Lung (tissue), 12 donors: ENCODE data around the gene PCDHGA1. TPM values are rescaled to one million over a fixed set of nuclear protein-coding genes. Genes with fewer than 3 reads are reported as not detected.
A peak's percentile ranks its signal among the peaks of the same experiment; 100 is the strongest.

Experiments
- ATAC-seq: fragments of 200-7000 bp; cut with Tn5 transposase; one replicate; pipeline ENCODE4 v1.9.1; 2020; ENCODE audit warnings: moderate number of reproducible peaks; ENCODE audit not compliant: insufficient read depth, low FRiP score
- DNase-seq, 3 donors: peaks; one replicate each; pipeline ENCODE4 v3.0.0-alpha.2; 2013 to 2017
- H3K27ac ChIP-seq, 2 donors: one replicate each; pipeline ENCODE4 v1.5.1; 2013; ENCODE audit warnings: mild to moderate bottlenecking in 2 of 2, moderate library complexity in 2 of 2, control low read depth in 1 of 2, inconsistent platforms in 1 of 2, low read depth in 1 of 2, low read length in 1 of 2
- H3K27me3 ChIP-seq, 3 donors: one replicate each; pipeline ENCODE4 v1.5.1; 2013; ENCODE audit warnings: low read length in 2 of 3; ENCODE audit not compliant: control insufficient read depth in 3 of 3, insufficient read depth in 3 of 3
- H3K36me3 ChIP-seq, 4 donors: one replicate each; pipeline ENCODE4 v1.5.1; 2013; ENCODE audit warnings: low read length in 4 of 4, mild to moderate bottlenecking in 1 of 4, moderate library complexity in 1 of 4; ENCODE audit not compliant: control insufficient read depth in 4 of 4, insufficient read depth in 4 of 4
- H3K4me1 ChIP-seq, 5 donors: one replicate each; pipeline ENCODE4 v1.5.1; 2013; ENCODE audit warnings: low read length in 5 of 5, mild to moderate bottlenecking in 2 of 5, moderate library complexity in 1 of 5; ENCODE audit not compliant: control insufficient read depth in 5 of 5, insufficient read depth in 5 of 5
- H3K4me3 ChIP-seq: one replicate; pipeline ENCODE4 v1.5.1; 2013; ENCODE audit warnings: mild to moderate bottlenecking, control low read depth, moderate library complexity
- H3K9ac ChIP-seq, 2 donors: one replicate each; pipeline ENCODE4 v1.5.1; 2013; ENCODE audit warnings: low read length in 2 of 2, control low read depth in 1 of 2; ENCODE audit not compliant: insufficient read depth in 1 of 2
- H3K9me3 ChIP-seq, 4 donors: one replicate each; pipeline ENCODE4 v1.5.1; 2013; ENCODE audit warnings: low read length in 3 of 4, mild to moderate bottlenecking in 1 of 4, moderate library complexity in 1 of 4; ENCODE audit not compliant: control insufficient read depth in 4 of 4, insufficient read depth in 3 of 4
- WGBS, 2 donors: extraction: QIAGEN DNeasy Blood & Tissue Kit; methylation state at CpG; one replicate each; pipeline ENCODE4 v1.1.7; 2013; 5-methylcytosine and 5-hydroxymethylcytosine counted together
- polyA plus RNA-seq, 2 donors: library from polyadenylated mRNA; stranded (reverse); fragments of 200-250 nt; gene quantifications; one replicate each; pipeline ENCODE4 v1.2.1, GENCODE V29; 2013
- total RNA-seq, 2 donors: library from RNA; depleted of rRNA in 1 of 2; stranded (reverse); fragments of >200 nt in 1 of 2; gene quantifications; one replicate each; pipeline ENCODE4 v1.2.1, GENCODE V29; 2014 to 2021
- TF ChIP-seq, protein P1 (sequence below): IDR thresholded peaks from 2 replicates; pipeline ENCODE4 v1.5.1; 2012; ENCODE audit warnings: mild to moderate bottlenecking; ENCODE audit errors: control extremely low read depth, extremely low read depth
- donor health status: control.
- donor health status: control.
- donor health status: Bipolar disorder and iron deficiency.
- donor health status: healthy.
- donor health status: DM: yes; HTN: yes; CAD: no.

The PCDHGA1 gene
- total and polyA plus RNA-seq, 4 donors: 0.15 to 0.71 (median 0.36) TPM

DNA sequence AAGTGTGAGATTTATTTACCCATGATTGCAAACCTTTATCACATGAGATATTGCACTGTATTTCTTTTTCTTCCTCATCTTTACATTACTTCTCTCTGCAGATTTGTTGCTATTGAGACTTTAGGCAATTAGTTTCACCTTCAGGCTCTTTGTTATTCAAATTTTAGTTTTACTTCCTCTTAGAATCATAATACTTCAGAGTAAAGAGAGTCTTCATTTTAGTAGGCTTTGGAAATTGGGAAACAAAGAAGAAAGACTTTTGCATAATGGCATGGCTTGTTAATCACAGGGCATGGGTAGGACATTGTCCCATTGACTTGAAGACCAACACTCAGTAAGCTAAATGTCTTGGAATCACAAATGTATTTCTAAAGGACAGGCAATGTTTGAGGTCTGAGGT lies 32.4 kb downstream of the PCDHGA1 start:
- H3K27me3 ChIP-seq: peaks cover 0 to 6% (median 5%) of the 10 kb centered on the region in 3 donors
- ATAC-seq (no peak), DNase-seq (no peak)
- H3K27ac ChIP-seq: no peak overlapping the region
- no peak overlapping the region for H3K4me3 ChIP-seq
- no peak overlapping the region for H3K9ac ChIP-seq
- H3K9me3 ChIP-seq: peaks cover 3 to 50% (median 26%) of the 10 kb centered on the region in 4 donors
- peaks cover 0 to 3% (median 0%) of the 10 kb centered on the region in 4 donors for H3K36me3 ChIP-seq
- TF ChIP-seq, protein P1, sequence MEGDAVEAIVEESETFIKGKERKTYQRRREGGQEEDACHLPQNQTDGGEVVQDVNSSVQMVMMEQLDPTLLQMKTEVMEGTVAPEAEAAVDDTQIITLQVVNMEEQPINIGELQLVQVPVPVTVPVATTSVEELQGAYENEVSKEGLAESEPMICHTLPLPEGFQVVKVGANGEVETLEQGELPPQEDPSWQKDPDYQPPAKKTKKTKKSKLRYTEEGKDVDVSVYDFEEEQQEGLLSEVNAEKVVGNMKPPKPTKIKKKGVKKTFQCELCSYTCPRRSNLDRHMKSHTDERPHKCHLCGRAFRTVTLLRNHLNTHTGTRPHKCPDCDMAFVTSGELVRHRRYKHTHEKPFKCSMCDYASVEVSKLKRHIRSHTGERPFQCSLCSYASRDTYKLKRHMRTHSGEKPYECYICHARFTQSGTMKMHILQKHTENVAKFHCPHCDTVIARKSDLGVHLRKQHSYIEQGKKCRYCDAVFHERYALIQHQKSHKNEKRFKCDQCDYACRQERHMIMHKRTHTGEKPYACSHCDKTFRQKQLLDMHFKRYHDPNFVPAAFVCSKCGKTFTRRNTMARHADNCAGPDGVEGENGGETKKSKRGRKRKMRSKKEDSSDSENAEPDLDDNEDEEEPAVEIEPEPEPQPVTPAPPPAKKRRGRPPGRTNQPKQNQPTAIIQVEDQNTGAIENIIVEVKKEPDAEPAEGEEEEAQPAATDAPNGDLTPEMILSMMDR: no peak
- H3K4me1 ChIP-seq: peaks cover 0 to 2% (median 0%) of the 10 kb centered on the region in 5 donors

DNA sequence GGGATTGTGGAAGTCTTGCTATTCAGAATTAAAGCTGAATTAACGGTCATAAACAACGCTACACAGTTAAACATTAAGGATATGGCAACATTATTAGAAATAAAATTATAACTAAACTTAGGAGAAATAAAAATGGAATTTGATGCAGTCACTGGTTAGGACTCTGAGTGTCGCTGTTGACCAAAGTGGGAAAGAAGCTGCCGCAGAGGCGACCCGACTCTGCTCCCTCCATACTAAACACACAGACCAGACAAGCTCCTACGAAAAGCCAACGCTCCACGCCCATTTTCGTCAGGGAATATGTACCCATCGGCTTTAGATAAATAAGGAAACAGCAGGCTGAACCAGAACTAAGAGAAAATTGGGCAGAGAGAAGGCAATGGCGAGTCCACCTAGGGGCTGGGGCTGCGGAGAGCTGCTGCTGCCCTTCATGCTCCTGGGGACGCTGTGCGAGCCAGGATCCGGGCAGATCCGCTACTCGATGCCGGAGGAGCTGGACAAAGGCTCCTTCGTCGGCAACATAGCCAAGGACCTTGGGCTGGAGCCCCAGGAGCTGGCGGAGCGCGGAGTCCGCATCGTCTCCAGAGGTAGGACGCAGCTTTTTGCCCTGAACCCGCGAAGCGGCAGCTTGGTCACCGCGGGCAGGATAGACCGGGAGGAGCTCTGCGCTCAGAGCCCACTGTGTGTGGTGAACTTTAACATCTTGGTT lies 33.8 kb downstream of the PCDHGA1 start, which contains the start of gene PCDHGA5:
Gene PCDHGA5, plus strand, starts transcription at position 211 of the 709 bp plus-strand sequence. Its CDS starts 169 bp downstream, at position 380.
- no peak within 1 kb of the TSS for H3K4me3 ChIP-seq
- H3K27me3 ChIP-seq: peaks cover 0 to 6% (median 5%) of the 10 kb centered on the region in 3 donors

DNA sequence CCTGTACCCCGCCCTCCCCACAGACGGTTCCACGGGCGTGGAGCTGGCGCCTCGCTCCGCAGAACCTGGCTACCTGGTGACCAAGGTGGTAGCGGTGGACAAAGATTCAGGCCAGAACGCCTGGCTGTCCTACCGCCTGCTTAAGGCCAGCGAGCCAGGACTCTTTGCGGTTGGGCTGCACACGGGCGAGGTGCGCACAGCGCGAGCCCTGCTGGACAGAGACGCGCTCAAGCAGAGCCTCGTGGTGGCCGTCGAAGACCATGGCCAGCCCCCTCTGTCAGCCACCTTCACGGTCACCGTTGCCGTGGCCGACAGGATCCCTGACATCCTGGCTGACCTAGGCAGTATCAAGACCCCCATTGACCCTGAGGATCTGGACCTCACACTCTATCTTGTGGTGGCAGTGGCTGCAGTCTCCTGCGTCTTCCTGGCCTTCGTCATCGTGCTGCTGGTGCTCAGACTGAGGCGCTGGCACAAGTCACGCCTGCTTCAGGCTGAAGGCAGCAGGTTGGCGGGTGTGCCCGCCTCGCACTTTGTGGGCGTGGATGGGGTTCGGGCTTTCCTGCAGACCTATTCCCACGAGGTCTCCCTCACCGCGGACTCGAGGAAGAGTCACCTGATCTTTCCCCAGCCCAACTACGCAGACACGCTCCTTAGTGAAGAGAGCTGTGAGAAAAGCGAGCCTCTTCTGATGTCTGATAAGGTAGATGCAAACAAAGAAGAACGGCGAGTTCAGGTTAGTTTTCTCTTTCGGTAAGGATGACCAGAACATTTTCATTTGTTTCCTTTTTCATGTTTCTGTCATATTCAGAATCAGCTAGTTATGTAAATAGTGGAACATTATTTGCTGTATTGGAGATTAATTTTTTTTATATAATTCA lies 35.9 kb downstream of the PCDHGA1 start:
- Histone ChIP-seq H3K9me3 (peaks cover 0 to 49% (median 23%) of the 10 kb centered on the region in 4 donors), H3K4me3 (no peak overlapping the region), H3K36me3 (no peaks in the 10 kb centered on the region), H3K9ac (no peak overlapping the region), H3K4me1 (peaks cover 0 to 2% (median 0%) of the 10 kb centered on the region in 5 donors), H3K27me3 (peaks cover 0 to 6% (median 5%) of the 10 kb centered on the region in 3 donors), H3K27ac (no peak overlapping the region)
- DNase-seq (no peak), ATAC-seq (no peak)
- 32 to 34% methylated on average over 46 of the region's 46 CpGs for WGBS, 2 donors
- TF ChIP-seq, protein P1: no peak

More for the DNA sequence above, 33.8 kb downstream of the PCDHGA1 start, which contains the start of gene PCDHGA5:
- peak in 2 of 3 donors; percentile 24 to 25 for DNase-seq
- no peak within 1 kb of the TSS for H3K27ac ChIP-seq
- TF ChIP-seq, protein P1: no peak
- H3K9ac ChIP-seq: no peak within 1 kb of the TSS
- WGBS, 2 donors: 15 to 16% methylated on average over 34 of the region's 34 CpGs
- H3K4me1 ChIP-seq: peaks cover 0 to 2% (median 0%) of the 10 kb centered on the region in 5 donors
- no peak for ATAC-seq
- peaks cover 0 to 48% (median 23%) of the 10 kb centered on the region in 4 donors for H3K9me3 ChIP-seq
- H3K36me3 ChIP-seq: peaks cover 0 to 3% (median 0%) of the 10 kb centered on the region in 4 donors
